UCSD-AML1 (cell line): ENCODE measurements around the gene FSHR.

Experiments
- DNase-seq: peaks from one replicate; lab custom pipeline; 2025; ENCODE audit not compliant: unreplicated experiment; lab: John Stamatoyannopoulos, UW

FSHR gene

GRCh38 chr2:49033394-49034185, 120.7 kb downstream of the FSHR start:
- DNase-seq = no peak

DNA sequence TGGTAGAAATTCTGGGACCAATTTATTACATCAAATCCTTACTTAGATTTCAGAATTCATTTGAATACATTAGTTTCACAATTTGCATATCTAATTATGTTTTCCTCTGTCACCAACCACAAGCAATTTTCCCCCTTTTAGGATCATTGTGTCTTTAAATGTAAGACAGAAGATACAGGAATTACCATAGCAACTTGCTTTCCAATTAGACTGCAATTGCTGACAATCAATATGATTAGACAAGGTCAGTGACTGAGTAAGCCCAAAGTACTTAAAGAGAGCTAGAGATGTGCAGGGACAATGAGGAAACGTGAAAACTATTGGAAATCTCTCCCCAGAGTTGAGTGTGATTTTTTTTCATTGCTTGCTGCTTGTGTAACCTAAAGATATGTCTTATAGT, 121.4 kb downstream of the FSHR start:
- no peak for DNase-seq

DNA sequence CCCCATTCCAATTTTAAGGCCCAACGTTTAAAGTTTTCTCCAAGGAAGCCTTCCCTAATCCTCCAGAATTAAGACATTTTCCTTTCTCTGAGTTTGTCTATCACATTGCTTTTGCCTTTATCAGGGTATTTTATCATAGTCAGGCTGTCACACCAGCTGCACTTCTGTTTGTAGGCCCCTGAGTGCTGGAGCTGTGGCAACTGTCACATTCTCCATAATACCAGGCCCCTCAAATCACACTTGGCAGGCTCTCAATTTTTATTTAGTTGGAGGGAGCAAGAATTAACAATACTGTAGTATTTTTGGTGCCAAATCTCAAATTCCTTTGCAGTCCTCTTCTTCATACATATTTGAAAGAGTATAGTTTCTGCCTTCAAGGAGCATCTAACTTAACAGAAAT, 122.2 kb downstream of the FSHR start:
- DNase-seq = no peak

GRCh38 chr2:49029406-49029805, 124.9 kb downstream of the FSHR start:
- no peak for DNase-seq

DNA sequence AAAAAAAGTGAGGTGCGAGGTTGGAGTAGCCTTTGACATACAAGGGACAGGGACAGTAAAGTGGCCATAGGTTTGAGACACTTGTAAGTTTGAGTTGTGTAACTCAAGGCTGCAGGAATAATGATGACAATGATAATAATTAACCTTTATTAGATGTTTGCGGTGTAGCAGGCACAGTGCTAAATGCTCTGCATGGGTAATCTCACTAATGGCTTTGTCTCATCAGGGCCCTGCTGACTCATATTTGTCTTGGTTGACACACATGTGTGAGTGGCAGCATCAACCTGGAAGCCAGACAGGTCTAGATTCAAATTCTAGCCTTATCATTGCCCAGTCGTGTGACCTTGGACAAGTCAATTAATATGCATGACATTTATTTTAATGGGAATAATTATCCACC, 126.2 kb downstream of the FSHR start:
- DNase-seq = no peak

DNA sequence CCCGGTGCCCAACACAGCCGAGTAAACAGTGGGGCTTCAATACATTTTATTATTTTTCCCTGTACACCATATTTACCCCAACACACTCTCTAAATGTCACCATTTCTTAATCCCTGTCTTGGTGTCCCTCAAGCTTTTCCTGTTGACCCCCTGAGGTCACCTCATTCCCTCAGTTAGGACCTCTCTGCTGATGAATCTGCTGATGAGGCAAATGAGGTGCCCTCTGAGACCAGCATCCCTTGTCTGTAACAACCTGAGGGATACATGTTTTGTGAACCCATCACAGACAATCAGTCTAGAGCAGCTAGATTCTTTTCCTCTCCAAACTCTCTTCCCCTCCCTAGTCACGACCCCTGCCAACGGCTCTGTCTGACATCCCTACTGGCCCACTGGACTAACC, 127.6 kb downstream of the FSHR start:
- DNase-seq = no peak

- no peak for DNase-seq
Measured at GRCh38 chr2:49021271-49021670, 133.0 kb downstream of the FSHR start.

DNA sequence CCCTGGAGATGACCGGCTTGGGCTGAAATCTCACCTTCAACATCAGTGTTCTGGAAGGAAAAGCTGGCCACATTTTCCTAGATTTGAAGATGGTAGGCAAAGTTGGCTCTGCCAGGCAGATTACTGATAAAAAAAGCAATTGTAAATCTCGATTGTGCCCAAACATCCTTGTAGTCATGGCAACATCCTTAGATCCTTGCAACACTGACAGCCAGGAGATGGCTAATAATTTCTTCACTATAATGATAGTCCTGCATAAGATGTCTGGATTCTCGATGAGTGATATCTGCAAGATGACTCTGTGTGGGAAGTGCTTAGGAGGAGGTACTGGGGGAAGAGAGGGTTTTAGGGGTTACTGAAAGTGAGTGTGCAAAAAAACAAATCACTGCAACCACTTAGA, 149.1 kb downstream of the FSHR start:
- no peak for DNase-seq

- DNase-seq = no peak
Measured at GRCh38 chr2:49004036-49004626, 150.2 kb downstream of the FSHR start.

DNA sequence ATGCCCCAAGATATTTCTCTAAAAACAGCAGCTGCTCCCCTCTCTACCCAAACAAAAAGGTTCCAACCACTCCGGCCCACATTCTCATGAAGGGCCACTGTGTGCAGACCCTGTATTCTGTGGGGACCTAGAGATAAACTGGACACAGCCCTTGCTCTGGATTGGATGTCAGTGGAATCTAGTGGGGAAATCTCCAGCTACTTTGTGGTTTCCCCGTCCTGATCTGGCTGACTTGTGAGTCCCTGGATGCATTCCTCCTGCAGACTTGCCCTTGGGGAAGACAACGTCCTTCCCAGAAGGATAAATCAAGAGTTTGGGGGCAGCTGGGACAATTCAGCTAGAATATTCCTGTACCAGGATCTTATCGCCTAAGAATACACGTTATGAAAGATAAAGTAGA, 151.1 kb downstream of the FSHR start:
- no peak for DNase-seq

- no peak for DNase-seq
Measured at GRCh38 chr2:49002750-49003149, 151.6 kb downstream of the FSHR start.

DNA sequence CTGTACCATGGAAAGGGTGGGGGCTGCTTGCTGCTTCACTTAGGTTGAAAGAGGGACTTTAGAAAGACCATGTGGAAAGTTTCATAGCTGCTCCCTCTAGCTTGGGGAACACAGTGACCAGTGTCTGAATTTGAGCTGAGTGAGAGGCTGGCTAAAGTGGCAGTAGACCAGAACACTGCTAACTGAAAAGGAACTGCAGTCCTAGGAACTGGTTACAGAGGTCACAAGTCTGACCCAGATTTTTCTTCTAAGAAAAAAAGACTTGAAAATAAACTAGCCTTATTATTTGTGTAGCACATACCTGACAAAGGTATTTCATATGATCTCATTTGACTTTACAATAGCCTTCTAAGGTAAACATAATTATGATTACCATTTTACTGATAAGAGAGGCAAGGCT, 153.6 kb downstream of the FSHR start:
- no peak for DNase-seq

DNA sequence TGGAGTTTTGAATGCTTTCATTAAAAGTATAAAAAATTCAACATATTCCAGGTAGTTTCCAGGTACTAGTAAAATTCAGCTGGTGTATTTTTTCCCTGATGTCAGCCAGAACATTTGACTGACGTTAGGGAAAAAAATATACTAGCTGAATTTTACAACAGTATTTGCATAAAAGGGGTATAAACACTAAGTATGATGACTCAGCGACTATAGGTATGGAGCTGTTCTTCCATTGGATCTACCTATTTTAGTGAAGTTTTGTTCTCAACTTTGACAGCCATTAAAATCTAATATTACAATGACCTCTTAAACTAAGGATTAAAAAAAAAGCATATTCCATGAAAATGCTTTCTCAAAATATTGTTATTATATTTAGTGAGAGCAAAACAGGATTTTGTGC, 155.9 kb downstream of the FSHR start:
- no peak for DNase-seq

GRCh38 chr2:48993576-48993975, 160.7 kb downstream of the FSHR start:
- DNase-seq = no peak

DNA sequence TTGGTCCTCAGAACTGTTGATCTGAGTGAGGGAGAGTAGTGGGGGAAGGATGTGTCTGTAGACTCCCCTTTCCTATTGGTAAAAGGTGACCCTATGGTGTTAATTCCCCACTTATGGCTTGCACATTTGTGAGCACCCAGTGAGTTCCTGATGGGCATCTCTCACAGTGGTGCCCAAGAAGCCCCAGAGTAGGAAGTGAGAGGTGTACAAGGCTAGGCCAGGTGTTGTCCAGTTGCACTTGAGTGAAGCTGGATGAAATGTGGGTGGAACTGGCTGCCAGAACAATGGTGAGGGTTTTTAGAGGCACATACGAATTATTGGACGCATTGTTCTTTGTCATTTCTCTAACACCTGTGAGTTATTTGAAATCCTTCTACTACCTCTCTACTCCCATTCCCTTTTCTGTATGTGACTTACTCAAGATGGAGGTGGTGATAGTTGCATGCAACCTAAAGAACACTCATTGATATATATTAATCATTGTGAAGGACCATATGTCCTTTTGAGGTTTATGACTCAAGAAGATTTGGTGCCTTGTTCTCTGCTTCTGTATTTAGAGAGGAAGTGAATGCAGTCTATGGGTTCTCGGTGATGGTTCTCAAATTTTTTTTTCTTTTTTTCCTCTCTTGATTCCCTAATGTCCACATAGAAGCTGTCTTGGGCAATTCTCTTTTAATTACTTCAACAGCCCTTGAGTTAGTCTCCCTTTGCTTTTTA, 162.7 kb downstream of the FSHR start:
- no peak for DNase-seq

DNA sequence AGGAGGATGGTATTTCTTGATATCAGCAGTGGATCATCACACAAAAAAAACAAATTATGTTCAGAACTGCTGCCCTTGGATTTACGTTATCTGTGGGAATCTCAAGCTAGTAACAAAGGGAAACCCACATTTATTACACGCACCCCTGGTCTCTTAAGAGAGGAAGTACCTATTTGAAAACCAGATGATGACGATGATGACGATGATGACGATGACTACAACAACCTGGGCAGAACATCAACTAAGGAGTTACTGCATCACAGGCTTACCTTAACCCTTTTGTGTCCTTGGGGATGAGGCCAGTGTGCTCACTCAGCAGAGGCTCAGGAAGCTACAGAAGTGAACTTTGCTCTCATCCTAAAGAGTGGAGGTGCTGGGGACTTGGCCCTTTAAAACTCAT, 169.4 kb downstream of the FSHR start:
- no peak for DNase-seq

DNA sequence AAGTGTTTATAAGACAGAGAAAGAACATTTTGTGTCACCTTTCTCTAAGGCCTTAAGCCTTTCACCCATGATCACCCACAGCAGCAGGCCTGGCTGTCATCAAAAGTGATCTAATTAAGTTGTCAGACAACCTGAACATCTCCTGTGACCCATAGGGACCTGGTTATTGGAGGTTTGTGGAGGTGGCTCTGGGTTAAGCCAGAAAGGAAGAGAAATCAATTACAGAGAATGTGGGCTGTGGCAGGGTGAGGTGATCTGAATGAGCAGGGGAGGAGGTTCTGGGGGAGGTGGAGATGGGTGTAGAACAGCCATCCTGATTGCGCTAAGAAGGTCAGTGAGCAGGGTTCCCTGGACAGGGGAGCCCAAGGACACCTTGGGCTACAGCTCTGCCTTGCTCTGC, 170.8 kb downstream of the FSHR start:
- DNase-seq = no peak

- no peak for DNase-seq
Measured at GRCh38 chr2:48982887-48983435, 171.4 kb downstream of the FSHR start.

GRCh38 chr2:48980846-48981245, 173.5 kb downstream of the FSHR start:
- no peak for DNase-seq

DNA sequence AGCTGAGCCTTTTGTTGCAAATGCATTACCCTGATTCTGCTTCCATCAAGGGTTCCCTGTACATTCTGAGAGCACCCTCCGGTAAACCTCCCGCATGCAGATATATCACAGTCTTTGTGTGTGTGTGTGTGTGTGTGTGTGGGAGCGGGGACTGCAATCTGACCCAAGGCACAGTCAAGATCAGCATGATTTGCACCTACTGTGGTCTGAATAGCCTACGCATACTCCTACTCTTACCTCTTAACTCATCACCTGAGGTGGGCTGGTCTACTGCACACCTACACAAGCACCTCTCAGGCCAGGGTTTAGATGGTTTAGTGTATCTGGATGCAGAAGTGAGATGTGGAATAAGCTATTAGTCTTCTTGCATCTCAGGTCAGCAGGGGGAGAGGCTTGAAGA, 174.6 kb downstream of the FSHR start:
- no peak for DNase-seq

DNA sequence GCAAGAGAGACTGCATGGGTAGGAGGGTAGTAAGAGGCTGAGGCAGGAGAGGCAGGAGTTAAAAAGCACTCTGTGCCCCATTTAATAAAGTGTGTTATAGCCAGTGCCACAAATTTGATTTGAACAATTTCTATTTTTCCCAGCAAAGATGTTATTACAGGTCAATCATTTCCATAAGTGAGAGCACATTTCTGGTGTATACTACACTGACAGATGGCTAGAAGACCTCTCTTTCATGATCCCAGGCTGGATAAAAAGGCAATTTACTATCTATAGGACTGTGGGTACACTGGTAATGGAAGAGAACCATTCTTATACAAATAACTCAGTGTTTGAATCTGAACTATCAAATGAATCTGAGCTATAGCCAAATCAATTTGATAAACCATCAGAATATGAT, 176.2 kb downstream of the FSHR start:
- DNase-seq = no peak

DNA sequence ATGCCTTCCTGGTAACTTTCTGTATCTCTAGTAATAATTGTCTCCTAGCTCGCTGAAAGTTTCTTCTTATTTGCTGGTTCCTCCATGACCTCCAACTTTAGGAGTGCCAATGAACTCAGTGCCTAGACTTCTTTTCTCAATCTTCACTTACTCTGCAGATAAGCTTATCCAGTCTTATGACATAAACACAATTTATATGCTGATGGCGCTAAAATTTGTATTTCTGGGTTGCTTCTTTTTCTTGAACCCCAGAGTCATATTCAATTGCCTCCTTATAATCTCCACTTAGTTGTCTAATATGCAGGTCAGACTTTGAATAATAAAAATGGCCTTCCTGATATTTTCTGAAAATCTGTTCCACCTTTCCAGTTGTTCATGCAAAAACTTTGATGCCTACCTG, 182.5 kb downstream of the FSHR start:
- DNase-seq = no peak
